ENCODE results near the gene LSAMP. TPM values are rescaled to one million over a fixed set of nuclear protein-coding genes. Genes with fewer than 3 reads are reported as not detected.

LSAMP gene
- polyA plus RNA-seq, 4 donors = 11.4 to 30.6 (median 14.0) TPM

DNA sequence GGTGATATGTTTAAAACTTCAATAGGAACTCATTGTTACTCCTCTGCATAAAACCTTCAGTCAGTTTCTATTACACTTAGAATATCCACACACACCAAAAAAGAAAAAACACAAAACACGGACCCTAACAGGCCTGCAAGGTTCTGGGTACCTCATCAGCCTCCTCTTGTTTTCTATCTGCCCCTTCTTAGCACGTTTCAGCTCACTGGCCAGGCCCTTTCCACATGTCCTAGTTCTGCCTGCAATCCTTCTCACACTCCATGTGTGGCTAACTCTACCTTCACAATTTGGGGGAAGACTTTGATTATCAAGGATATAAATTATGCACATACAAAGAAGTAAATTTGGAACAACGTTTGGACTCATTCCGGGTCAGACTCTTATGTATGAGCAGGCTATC, 376.3 kb downstream of the LSAMP start:
- no peak for DNase-seq (ENCODE audit: low read depth in 4 of 4, low spot score in 3 of 4)

DNA sequence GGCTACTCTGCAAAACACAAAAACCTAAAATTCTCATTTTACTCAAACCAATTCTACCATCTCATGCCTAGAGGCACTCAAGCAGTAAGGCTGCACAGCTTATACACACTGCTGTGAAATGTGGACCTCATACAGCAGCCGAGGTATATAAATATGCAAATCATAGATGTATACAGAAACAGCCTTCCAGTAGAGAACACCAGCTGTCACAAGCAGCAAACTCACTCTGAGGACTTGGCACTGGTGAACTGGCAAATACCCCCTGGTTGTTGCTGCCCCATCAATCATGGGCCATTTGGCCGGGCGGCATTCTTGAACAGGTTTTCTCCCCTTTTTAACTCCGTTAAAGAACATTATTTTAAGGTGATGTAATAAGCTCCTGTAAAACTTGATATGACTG, 378.0 kb downstream of the LSAMP start:
- DNase-seq (ENCODE audit: low read depth in 4 of 4, low spot score in 3 of 4) = no peak

DNA sequence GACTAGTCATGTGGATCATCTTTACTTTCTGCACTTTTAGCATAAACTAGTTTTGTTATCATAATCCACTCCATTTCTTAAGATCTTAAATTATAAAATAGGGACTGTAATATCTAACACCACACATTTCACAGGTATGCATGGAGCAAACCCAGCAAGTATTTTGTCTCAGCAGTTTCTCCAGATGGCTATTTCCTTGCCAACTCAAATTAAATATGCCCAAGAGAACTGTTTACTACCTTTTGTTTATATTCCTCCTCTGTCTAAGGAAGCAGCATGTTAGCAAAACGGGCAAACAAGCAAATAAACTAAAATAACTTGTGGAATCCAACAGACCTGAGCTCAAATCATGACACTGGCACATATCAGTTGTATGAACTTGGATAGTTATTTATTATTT, 379.8 kb downstream of the LSAMP start:
- DNase-seq (ENCODE audit: low read depth in 4 of 4, low spot score in 3 of 4) = no peak

DNA sequence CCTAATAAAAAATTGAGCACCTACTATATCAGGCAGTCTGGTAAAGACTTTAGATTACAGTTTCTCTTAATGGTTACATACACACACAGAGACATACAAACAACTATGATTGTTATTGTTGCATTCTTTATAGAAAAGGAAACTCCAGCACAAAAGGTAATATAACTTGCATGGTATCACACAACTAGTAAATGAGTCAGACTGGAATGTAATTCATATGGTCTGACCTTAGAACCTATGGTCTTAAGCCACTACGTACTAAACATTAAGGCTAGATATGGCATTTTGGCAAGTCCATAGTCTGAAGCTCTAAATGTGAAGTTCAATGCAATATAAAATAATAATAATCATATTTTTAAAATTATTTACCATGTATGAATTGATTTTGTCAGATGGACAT, 380.6 kb downstream of the LSAMP start:
- DNase-seq (ENCODE audit: low read depth in 4 of 4, low spot score in 3 of 4) = no peak

- no peak for DNase-seq (ENCODE audit: low read depth in 4 of 4, low spot score in 3 of 4)
Observed at GRCh38 chr3:116059421-116060096, 385.7 kb downstream of the LSAMP start.

- DNase-seq (ENCODE audit: low read depth in 4 of 4, low spot score in 3 of 4) = no peak
Observed at GRCh38 chr3:116058844-116059243, 386.4 kb downstream of the LSAMP start.

GRCh38 chr3:116057400-116058006, 387.8 kb downstream of the LSAMP start:
- DNase-seq (ENCODE audit: low read depth in 4 of 4, low spot score in 3 of 4) = no peak

- DNase-seq (ENCODE audit: low read depth in 4 of 4, low spot score in 3 of 4) = no peak
Observed at GRCh38 chr3:116056280-116056679, 389.0 kb downstream of the LSAMP start.

DNA sequence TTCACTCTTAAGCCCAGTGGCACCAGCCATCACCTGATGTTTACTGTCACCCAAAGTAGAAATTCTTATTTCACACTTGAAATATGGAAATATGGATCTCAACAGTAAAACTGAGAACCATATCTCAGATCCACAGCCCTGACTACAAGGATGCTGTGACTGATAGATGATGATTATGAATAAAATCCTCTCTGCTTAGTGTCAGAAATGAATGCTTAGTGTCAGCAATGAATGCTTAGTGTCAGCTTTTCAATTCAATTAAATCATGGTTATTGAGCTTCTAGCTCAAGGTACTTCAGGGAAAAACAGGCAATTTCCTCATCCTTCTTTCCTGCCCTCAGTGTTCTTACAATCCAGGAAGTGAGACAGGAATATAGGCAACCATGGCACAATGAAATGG, 392.3 kb downstream of the LSAMP start:
- DNase-seq (ENCODE audit: low read depth in 4 of 4, low spot score in 3 of 4) = no peak

- DNase-seq (ENCODE audit: low read depth in 4 of 4, low spot score in 3 of 4) = no peak
Observed at GRCh38 chr3:116052602-116053001, 392.7 kb downstream of the LSAMP start.

DNA sequence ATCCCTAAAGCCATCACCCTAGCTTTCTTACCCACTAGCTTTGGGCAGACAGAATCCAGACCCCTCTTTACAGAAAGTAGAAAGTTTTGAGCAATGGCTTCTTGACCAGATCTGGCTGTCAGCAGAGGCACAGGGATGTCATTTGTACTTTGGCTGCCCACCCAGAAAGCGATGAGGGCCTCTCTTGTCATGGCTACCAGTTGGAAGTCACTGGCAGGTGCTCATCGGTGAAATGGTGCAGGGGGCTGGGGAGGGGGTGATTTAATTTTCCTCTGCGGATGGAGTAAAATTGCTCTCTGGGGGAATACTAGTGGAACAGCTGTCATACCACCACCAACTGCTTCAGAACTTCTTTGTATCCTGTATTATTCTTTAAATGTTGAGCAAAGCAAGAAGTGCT, 393.7 kb downstream of the LSAMP start:
- no peak for DNase-seq (ENCODE audit: low read depth in 4 of 4, low spot score in 3 of 4)

DNA sequence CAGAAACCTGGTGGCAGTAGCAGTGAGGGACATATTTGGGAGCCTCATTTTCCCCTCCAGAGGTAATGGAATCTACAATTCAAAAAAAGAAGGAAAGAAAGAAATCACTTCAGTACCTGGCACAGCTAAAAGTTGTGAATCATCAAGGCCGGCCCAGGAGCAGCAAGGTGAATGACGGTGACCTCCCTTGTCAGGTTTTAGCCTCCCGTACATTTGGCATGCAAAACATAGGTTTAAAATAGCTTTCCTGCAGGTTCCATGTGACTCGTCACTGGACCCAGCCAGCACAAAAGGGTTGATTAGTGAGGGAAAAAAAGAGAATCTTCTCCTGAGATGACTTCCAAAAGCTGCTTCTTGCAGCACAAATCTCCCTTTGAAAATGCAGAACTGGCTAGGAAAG, 394.2 kb downstream of the LSAMP start:
- no peak for DNase-seq (ENCODE audit: low read depth in 4 of 4, low spot score in 3 of 4)

DNA sequence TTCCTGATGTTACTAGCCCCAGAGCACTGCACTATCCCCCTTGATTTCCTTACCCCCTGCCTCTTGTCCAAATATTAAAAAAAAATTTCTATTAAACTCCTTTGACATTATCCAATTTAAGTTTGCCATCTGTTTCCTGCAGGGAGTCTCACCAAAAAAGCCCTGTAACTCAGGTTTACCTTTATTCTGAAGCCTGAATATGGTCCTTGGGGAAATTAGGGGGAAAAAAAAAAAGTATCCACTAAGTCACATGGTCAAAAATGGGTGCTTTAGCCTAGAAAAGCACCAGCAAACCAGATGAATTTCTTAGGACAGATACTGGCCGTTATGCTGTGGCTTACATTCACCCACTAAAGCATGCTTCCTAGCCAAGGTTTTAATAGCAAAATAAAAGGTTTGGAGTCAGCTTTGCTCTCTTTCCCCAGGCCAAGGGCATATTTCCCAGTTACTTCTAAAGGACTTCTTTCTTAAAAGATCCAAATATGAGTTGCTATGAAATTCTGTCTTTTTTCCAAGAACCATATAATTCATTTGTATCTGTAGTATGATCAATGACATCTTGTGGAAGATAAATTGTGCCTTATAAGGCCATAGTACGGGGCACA, 394.9 kb downstream of the LSAMP start:
- no peak for DNase-seq (ENCODE audit: low read depth in 4 of 4, low spot score in 3 of 4)

DNA sequence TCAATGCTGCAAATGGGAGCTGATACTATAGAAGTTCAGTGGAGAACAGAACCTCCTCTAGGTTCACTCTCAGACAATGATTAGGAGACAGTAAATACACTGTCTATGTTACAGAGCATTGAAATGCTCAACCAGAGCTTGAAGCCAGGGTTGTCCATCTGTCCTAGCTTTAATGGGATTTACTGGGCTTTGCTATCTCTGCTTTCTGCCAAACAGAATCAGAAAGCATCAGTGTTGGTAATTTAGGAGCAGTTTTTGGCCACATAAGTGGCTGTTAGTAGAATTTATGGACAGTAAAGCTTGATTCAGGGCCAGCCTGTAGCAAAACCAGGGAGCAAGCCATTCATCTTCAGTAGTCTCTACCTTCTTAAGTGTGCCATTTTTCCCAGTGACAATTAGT, 396.3 kb downstream of the LSAMP start:
- no peak for DNase-seq (ENCODE audit: low read depth in 4 of 4, low spot score in 3 of 4)

- DNase-seq (ENCODE audit: low read depth in 4 of 4, low spot score in 3 of 4) = no peak
Observed at GRCh38 chr3:116046350-116046749, 398.9 kb downstream of the LSAMP start.

DNA sequence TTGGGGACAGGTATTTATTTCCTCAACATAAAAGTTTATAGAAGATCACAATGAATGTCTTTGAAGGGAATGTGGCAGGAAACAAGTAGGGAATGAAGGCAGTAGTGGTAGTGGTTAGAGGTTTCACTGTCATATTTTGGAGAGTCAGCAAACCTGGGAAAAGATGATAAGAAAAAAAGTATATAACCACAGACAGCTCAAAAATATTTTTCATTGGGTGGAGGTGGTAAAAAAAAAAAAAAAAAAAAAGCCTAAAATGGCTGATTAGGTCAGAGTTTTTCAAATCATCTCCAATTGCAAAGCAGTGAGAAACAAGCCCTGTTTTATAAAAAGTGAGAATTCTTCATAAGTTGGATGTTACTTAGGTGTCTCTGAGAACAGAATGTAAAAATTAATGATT, 400.0 kb downstream of the LSAMP start:
- no peak for DNase-seq (ENCODE audit: low read depth in 4 of 4, low spot score in 3 of 4)

DNA sequence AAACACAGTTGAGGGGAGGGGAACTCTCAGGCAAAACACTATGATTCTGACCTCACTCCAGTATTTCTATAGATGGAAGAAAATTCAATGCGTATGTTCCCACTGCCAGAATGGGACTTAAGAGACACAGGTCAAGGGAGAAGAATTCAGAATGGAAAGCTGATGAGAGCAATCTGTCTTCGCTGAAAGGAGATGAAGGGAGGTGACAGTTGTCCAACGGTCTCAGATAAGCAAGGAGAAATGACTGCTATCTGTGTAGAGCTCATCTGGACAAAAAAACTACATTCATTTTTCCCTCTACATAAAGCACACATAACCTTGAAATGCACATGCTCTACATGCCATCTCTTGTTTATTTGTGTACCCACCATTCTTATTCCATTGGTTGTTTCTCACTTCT, 405.1 kb downstream of the LSAMP start:
- no peak for DNase-seq (ENCODE audit: low read depth in 4 of 4, low spot score in 3 of 4)

DNA sequence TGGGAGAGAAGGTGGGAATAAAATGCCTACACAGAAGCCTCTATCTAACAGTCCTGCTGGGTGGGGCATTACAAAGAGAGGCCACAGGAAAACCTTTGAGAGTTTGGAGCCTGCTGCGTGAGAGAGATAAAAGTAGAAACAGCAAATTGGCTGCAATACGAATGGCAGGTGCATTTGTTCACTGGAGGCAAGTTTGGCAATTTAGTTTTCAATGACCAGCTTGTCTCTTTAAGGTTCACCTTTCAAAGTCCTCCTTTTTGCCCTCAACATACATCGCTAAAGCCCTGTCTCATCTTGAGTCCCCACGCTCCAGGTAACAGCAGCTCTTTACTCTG, 405.7 kb downstream of the LSAMP start:
- no peak for DNase-seq (ENCODE audit: low read depth in 4 of 4, low spot score in 3 of 4)

DNA sequence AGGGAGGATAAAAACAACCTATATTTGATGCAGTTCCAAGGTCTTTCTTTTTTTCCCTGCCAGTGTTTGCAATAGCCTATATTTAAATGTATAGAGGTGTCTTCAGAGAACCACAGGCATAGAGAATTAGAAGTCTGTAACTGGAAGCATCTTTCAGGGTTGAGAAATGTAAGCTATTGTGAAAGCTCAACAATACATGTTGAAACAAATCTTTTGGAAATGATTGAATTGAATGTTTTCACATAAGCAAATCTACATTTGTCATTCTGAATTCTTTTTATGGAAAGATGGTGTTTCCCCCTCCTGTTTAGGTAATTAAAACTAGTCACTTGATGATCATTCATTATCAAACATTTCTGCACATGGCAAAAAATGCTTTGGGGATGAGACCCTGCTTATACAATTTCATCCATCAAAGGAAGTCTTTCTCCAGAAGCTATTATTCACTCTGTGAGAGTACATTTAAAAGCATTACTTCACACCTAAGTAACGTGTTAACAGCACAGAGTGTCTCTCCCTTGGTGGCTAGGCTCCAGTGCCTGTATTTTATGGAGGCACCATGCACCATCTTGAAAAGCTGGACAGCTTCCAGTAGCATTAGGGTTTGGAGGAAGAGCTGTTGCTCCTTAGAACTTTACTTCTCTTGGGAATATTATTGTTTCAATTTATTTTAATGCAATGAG, 406.2 kb downstream of the LSAMP start:
- no peak for DNase-seq (ENCODE audit: low read depth in 4 of 4, low spot score in 3 of 4)

DNA sequence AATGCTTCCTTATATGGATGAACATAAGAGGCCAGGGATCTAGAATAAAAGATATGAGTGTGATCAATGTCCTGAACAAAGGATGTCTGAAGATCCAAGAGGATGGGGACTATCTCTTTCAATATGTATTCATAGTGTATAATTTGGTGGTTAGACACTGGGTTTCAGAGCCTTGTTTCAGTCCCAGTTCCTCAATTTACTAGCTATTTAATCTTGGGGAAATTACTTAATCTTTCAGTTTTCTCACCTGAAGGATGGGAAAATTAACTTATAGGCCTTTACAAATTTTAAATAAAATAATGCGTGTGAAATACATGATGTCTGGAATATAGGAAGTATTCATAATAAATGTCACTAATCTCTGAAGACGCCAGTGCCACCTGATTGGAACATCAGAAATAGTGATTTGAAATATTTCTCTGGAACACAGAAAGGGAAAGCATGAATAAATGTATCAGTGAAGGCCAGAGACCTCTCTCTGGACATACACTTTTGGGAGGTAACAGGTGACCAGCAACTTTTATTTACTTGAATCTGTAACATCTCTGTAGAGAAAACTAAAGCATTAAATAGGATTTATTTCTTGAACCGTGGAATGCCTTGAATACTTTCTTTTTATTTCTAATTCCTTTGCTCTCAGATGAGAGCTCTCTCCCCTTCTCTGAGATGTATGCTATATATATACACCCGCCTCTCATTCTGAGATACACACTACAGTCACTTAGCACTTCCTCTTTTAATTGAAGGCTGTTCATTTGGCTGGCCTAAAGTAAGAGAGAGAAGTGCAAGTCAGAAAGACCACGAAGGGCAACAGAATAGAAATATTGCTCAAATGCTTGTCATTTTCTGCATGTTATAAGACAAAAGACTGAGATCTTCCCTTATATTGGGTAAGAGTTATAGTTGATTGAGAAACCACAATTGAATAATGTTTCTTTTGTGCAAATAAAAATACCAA, 407.1 kb downstream of the LSAMP start:
- DNase-seq (ENCODE audit: low read depth in 4 of 4, low spot score in 3 of 4) = no peak

DNA sequence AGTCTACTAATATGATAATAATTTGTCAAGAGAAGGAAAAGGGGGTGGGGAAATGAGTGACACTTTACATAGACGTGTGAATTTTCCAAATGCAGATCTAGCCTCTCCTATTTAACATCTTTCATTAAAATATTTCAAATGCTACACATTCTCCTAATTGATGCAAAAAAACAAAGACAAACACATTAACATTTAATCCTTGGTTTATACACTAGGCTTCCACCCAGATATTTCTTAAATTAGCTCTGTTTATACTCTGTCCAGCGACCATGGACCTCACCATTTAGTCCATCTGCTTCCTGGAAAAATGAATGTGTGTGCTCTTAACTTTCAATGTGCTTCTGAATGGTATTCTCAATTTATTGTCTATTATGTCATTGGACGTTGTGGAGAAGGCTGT, 409.9 kb downstream of the LSAMP start:
- no peak for DNase-seq (ENCODE audit: low read depth in 4 of 4, low spot score in 3 of 4)
